ENCODE results near the gene VSIG8.

DNA sequence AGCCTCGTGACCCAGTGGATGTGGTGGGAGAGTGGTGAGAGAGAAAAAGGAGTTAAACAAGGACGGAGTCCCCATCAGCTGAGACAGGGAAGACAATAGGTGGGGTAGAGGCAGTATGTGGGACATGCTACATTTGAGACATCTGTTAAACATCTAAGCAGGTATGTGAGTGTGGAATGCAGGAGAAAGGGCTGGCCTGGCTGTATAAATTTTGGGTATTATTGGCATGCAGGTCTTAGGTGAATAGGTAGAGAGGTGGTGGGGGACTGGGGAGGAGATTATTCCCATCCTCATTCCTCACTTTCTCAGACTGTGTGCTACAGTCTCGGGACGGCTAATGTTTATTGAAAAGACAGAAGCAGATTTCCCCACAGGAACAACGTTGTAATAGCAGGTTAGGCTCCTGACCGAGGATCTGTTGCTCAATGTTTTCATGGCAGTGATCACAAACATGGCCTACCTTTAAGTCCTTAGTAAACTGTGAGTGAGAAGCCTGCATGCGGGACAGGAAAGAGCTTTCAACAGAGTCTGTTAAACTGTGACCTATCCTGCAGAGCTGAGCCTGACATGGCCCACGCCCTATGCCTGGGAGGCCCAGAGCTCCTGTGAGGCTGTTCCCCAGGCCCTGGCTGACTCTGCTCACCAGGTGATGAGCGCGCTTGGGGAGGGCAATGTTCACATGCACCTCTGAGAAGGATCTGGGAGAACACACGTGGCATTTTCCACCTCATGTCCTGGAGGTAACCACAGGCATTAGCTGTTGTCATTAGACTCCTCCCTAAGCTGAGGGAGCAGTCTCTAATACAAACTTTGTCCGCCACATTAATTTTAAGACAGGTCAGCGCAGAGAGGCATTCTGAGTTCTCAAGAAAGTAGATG, 16.5 kb downstream of the VSIG8 start:
- TF ChIP-seq, protein P1, sequence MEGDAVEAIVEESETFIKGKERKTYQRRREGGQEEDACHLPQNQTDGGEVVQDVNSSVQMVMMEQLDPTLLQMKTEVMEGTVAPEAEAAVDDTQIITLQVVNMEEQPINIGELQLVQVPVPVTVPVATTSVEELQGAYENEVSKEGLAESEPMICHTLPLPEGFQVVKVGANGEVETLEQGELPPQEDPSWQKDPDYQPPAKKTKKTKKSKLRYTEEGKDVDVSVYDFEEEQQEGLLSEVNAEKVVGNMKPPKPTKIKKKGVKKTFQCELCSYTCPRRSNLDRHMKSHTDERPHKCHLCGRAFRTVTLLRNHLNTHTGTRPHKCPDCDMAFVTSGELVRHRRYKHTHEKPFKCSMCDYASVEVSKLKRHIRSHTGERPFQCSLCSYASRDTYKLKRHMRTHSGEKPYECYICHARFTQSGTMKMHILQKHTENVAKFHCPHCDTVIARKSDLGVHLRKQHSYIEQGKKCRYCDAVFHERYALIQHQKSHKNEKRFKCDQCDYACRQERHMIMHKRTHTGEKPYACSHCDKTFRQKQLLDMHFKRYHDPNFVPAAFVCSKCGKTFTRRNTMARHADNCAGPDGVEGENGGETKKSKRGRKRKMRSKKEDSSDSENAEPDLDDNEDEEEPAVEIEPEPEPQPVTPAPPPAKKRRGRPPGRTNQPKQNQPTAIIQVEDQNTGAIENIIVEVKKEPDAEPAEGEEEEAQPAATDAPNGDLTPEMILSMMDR (IDR thresholded peaks at IDR 0.05; ENCODE audit: insufficient read depth, low read length) = no peak
- TF ChIP-seq, protein P2, sequence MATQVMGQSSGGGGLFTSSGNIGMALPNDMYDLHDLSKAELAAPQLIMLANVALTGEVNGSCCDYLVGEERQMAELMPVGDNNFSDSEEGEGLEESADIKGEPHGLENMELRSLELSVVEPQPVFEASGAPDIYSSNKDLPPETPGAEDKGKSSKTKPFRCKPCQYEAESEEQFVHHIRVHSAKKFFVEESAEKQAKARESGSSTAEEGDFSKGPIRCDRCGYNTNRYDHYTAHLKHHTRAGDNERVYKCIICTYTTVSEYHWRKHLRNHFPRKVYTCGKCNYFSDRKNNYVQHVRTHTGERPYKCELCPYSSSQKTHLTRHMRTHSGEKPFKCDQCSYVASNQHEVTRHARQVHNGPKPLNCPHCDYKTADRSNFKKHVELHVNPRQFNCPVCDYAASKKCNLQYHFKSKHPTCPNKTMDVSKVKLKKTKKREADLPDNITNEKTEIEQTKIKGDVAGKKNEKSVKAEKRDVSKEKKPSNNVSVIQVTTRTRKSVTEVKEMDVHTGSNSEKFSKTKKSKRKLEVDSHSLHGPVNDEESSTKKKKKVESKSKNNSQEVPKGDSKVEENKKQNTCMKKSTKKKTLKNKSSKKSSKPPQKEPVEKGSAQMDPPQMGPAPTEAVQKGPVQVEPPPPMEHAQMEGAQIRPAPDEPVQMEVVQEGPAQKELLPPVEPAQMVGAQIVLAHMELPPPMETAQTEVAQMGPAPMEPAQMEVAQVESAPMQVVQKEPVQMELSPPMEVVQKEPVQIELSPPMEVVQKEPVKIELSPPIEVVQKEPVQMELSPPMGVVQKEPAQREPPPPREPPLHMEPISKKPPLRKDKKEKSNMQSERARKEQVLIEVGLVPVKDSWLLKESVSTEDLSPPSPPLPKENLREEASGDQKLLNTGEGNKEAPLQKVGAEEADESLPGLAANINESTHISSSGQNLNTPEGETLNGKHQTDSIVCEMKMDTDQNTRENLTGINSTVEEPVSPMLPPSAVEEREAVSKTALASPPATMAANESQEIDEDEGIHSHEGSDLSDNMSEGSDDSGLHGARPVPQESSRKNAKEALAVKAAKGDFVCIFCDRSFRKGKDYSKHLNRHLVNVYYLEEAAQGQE (IDR thresholded peaks at IDR 0.05; ENCODE audit: insufficient replicate concordance, low read depth) = no peak
- no peak for TF ChIP-seq POLR2AphosphoS5 (IDR thresholded peaks at IDR 0.05; ENCODE audit: low read depth)
